Mammary epithelial cell (primary cell): Measurements from ENCODE around the gene MRPL17.

Source experiments
- EZH2 ChIP-seq: IDR thresholded peaks from 2 replicates; pipeline ENCODE4 v1.6.1; 2012; ENCODE audit warnings: low read length, inconsistent platforms, borderline replicate concordance
- TF ChIP-seq, protein P1 (sequence below), 2 donors: IDR thresholded peaks in 1 of 2; conservative IDR thresholded peaks in 1 of 2; 2 replicates each; pipeline ENCODE4 v1.5.1; 2011 to 2012; ENCODE audit warnings: inconsistent platforms in 2 of 2, low read length in 2 of 2, mild to moderate bottlenecking in 2 of 2, control low read depth in 1 of 2, low read depth in 1 of 2; ENCODE audit not compliant: insufficient read depth in 1 of 2; ENCODE audit errors: extremely low read depth in 1 of 2

DNA sequence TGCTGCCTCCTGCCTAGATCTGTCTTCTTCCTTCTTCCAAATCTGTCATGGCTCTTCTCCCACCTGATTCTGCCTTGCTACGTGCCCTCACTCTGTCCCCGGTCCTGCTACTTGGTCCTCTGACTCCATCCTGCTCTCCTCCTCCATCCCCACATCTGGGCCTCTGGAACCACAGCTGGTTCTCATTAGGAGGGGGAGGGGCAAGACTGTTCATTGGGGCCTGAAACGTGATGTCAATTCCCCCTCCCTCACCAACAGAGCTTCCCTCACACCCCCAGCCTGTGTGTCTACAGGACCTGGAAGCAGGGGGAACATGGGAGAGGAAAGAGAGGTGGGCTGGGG lies 36.6 kb downstream of the MRPL17 start:
- TF ChIP-seq, protein P1, sequence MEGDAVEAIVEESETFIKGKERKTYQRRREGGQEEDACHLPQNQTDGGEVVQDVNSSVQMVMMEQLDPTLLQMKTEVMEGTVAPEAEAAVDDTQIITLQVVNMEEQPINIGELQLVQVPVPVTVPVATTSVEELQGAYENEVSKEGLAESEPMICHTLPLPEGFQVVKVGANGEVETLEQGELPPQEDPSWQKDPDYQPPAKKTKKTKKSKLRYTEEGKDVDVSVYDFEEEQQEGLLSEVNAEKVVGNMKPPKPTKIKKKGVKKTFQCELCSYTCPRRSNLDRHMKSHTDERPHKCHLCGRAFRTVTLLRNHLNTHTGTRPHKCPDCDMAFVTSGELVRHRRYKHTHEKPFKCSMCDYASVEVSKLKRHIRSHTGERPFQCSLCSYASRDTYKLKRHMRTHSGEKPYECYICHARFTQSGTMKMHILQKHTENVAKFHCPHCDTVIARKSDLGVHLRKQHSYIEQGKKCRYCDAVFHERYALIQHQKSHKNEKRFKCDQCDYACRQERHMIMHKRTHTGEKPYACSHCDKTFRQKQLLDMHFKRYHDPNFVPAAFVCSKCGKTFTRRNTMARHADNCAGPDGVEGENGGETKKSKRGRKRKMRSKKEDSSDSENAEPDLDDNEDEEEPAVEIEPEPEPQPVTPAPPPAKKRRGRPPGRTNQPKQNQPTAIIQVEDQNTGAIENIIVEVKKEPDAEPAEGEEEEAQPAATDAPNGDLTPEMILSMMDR (conservative IDR thresholded peaks at IDR 0.05 in 1 of 2, IDR thresholded peaks at IDR 0.05 in 1 of 2; ENCODE audit: extremely low read depth in 1 of 2, insufficient read depth in 1 of 2, low read depth in 1 of 2, low read length in 2 of 2): no peak
- no peak for TF ChIP-seq EZH2
